Neutrophil (primary cell): Measurements from ENCODE around the gene SLC25A41.

Experiments
- H3K27ac ChIP-seq: fragments of 200-600 bp; sonication (generic); 2 replicates; pipeline ENCODE4 v1.5.1; 2016; ENCODE audit warnings: mild to moderate bottlenecking, moderate library complexity
- H3K27me3 ChIP-seq: fragments of 200-600 bp; sonication (generic); 2 replicates; pipeline ENCODE4 v1.6.0; 2016; ENCODE audit warnings: mild to moderate bottlenecking
- H3K36me3 ChIP-seq: fragments of 200-600 bp; sonication (generic); 2 replicates; pipeline ENCODE4 v1.5.1; 2017
- H3K4me1 ChIP-seq, 2 experiments: fragments of 200-600 bp in 1 of 2; sonication (generic) in 1 of 2; 1 replicate in 1 of 2; 2 replicates in 1 of 2; pipeline versions ENCODE4 v1.5.1 to v1.6.1; 2013 to 2016; ENCODE audit warnings: low read depth in 1 of 2, low read length in 1 of 2, mild to moderate bottlenecking in 1 of 2, moderate library complexity in 1 of 2; ENCODE audit not compliant: control insufficient read depth in 1 of 2, insufficient read depth in 1 of 2
- H3K4me3 ChIP-seq, 2 experiments: fragments of 200-600 bp in 1 of 2; sonication (generic) in 1 of 2; 1 replicate in 1 of 2; 2 replicates in 1 of 2; pipeline ENCODE4 v1.5.1; 2013 to 2016; ENCODE audit warnings: low read depth in 1 of 2, low read length in 1 of 2, mild to moderate bottlenecking in 1 of 2, moderate library complexity in 1 of 2
- H3K9me3 ChIP-seq: fragments of 200-600 bp; sonication (generic); 2 replicates; pipeline ENCODE4 v1.5.1; 2016
- CTCF ChIP-seq: fragments of 200-600 bp; sonication (generic); IDR thresholded peaks from 2 replicates; pipeline ENCODE4 v1.5.1; 2016; ENCODE audit warnings: antibody characterized with exemption

Gene SLC25A41

GRCh38 chr19:6421075-6422014 lies 12.2 kb downstream of the SLC25A41 start:
- Histone ChIP-seq H3K27ac (no peak overlapping the region), H3K36me3 (peaks cover 50% of the 10 kb centered on the region), H3K27me3 (no peaks in the 10 kb centered on the region), H3K4me3 (no peak overlapping the region), H3K4me1 (peaks cover 18 to 19% of the 10 kb centered on the region in 2 experiments), H3K9me3 (no peaks in the 10 kb centered on the region)
- no peak for TF ChIP-seq CTCF

- Histone ChIP-seq H3K36me3 (peaks cover 76% of the 10 kb centered on the region), H3K4me1 (peaks cover 5 to 7% of the 10 kb centered on the region in 2 experiments), H3K27me3 (no peaks in the 10 kb centered on the region), H3K4me3 (no peak overlapping the region), H3K9me3 (no peaks in the 10 kb centered on the region), H3K27ac (no peak overlapping the region)
- no peak for TF ChIP-seq CTCF
Observed at GRCh38 chr19:6418562-6418932, 15.0 kb downstream of the SLC25A41 start.

- Histone ChIP-seq H3K27ac (no peak overlapping the region), H3K4me3 (no peak overlapping the region), H3K9me3 (no peaks in the 10 kb centered on the region), H3K4me1 (peaks cover 0 to under 1% of the 10 kb centered on the region in 2 experiments), H3K27me3 (no peaks in the 10 kb centered on the region), H3K36me3 (peaks cover 76% of the 10 kb centered on the region)
- TF ChIP-seq CTCF = no peak
Observed at GRCh38 chr19:6417713-6418561, 15.6 kb downstream of the SLC25A41 start.

- no peak for TF ChIP-seq CTCF
- H3K9me3 ChIP-seq = no peaks in the 10 kb centered on the region
- H3K27ac ChIP-seq = no peak overlapping the region
- H3K4me1 ChIP-seq = no peaks in the 10 kb centered on the region
- no peak overlapping the region for H3K4me3 ChIP-seq
- peaks cover 76% of the 10 kb centered on the region for H3K36me3 ChIP-seq
- H3K27me3 ChIP-seq = no peaks in the 10 kb centered on the region
Observed at GRCh38 chr19:6416658-6417405, 16.7 kb downstream of the SLC25A41 start.

GRCh38 chr19:6415591-6416190 lies 17.9 kb downstream of the SLC25A41 start:
- Histone ChIP-seq H3K36me3 (peaks cover 70% of the 10 kb centered on the region), H3K27ac (no peak overlapping the region), H3K27me3 (no peaks in the 10 kb centered on the region), H3K4me1 (no peaks in the 10 kb centered on the region), H3K4me3 (no peak overlapping the region), H3K9me3 (no peaks in the 10 kb centered on the region)
- no peak for TF ChIP-seq CTCF
